Adrenal gland (tissue), 19 donors: ENCODE measurements around the gene KLHL13. TPM values are rescaled to one million over a fixed set of nuclear protein-coding genes. Genes with fewer than 3 reads are reported as not detected.
A peak's percentile ranks its signal among the peaks of the same experiment; 100 is the strongest.

Source experiments
- DNase-seq, 7 donors: peaks; one replicate each; pipeline ENCODE4 v3.0.0-alpha.2; 2019 to 2020
- H3K27ac ChIP-seq, 5 donors: fragments of 200-600 bp; sonication (generic) in 4 of 5; 1 replicate in 3 of 5; 2 replicates in 2 of 5; pipeline versions ENCODE4 v1.5.1 to v1.8.0; 2016 to 2020; ENCODE audit warnings: mild to moderate bottlenecking in 1 of 5
- H3K27me3 ChIP-seq: fragments of 200-600 bp; 2 replicates; pipeline ENCODE4 v1.8.0; 2021
- H3K36me3 ChIP-seq, 2 donors: fragments of 200-600 bp; replicated peaks in 1 of 2; 1 replicate in 1 of 2; 2 replicates in 1 of 2; pipeline versions ENCODE4 v1.5.1 to v1.8.0; 2018 to 2022
- H3K4me1 ChIP-seq, 2 donors: fragments of 200-600 bp; replicated peaks in 1 of 2; 1 replicate in 1 of 2; 2 replicates in 1 of 2; pipeline versions ENCODE4 v1.5.1 to v1.8.0; 2018 to 2021
- H3K4me3 ChIP-seq, 4 donors: fragments of 200-600 bp; sonication (generic) in 3 of 4; one replicate each; pipeline ENCODE4 v1.5.1; 2016 to 2018
- H3K9me3 ChIP-seq, 3 donors: fragments of 200-600 bp; sonication (generic) in 1 of 3; replicated peaks in 1 of 3; 1 replicate in 2 of 3; 2 replicates in 1 of 3; pipeline versions ENCODE4 v1.5.1 to v1.8.0; 2016 to 2021
- CTCF ChIP-seq, 6 experiments: fragments of 450-650 bp in 4 of 6; fragments of 200-600 bp in 2 of 6; sonication (generic) in 1 of 6; IDR thresholded peaks; 1 replicate in 5 of 6; 2 replicates in 1 of 6; pipeline versions ENCODE4 v1.5.1 to v1.8.0; 2016 to 2021; ENCODE audit warnings: antibody characterized with exemption in 6 of 6, mild to moderate bottlenecking in 2 of 6, moderate library complexity in 1 of 6
- POLR2A ChIP-seq, 2 donors: fragments of 450-650 bp; IDR thresholded peaks; one replicate each; pipeline ENCODE4 v1.6.1; 2017; ENCODE audit warnings: antibody characterized with exemption in 2 of 2, mild to moderate bottlenecking in 2 of 2, moderate library complexity in 1 of 2
- WGBS, 4 donors: extraction: QIAGEN DNeasy Blood & Tissue Kit in 2 of 4; methylation state at CpG; one replicate each; pipeline versions ENCODE4 v1.1.5 to v1.1.7; 2013 to 2017; 5-methylcytosine and 5-hydroxymethylcytosine counted together
- intact Hi-C, 2 donors: fragments of 100-400 bp; cut with DNase I; formaldehyde crosslinking; loops; one replicate each; pipeline versions ENCODE4 v1.14.1 to v1.15.0; 2022 to 2023
- long read RNA-seq, 10 donors: library from polyadenylated mRNA in 3 of 10; unstranded in 2 of 10; stranded (forward) in 1 of 10; transcript quantifications; one replicate each; pipeline ENCODE4 v2.0.0 and lab custom pipeline, GENCODE V29; 2021 to 2026
- polyA plus RNA-seq, 3 donors: library from polyadenylated mRNA; stranded (reverse); fragments of 200-250 nt in 2 of 3; fragments of 350-450 nt in 1 of 3; fragmentation: Illumina TruSeq in 1 of 3; extraction: RNeasy Lipid Tissue Mini Kit (QIAGEN cat#74804) in 1 of 3; gene quantifications; one replicate each; pipeline ENCODE4 v1.2.3, GENCODE V29; 2013 to 2014
- total RNA-seq, 9 donors: library from RNA; depleted of rRNA in 4 of 9; stranded (reverse); fragments of >200 nt in 4 of 9; fragments of 120-200 nt in 1 of 9; fragmentation: NEBNext Ultra II Directional in 1 of 9; extraction: Animal tissue kit (Norgen Biotek cat#: 25700) in 1 of 9; gene quantifications; one replicate each; pipeline versions ENCODE4 v1.1.0 to v1.2.4, GENCODE V29; 2013 to 2023
- donor health status: healthy with polysubstance abuse.
- donor health status: Bipolar disorder and iron deficiency.
- donor health status: DM: yes; HTN: yes; CAD: no.
- donor health status: DM: no; HTN: no; CAD: no.
- donor health status: DM: no; HTN: no; CAD: no.
- donor health status: DM: yes; HTN: yes; CAD: no.

The KLHL13 gene
- 10 to 100 TPM in 5 of 9 donors, 1 to 10 TPM in 4; 4.3 to 55.9 (median 11.1) TPM for total RNA-seq
- polyA plus RNA-seq: 1 to 10 TPM; 2.9 to 8.1 (median 3.9) TPM
- long read RNA-seq, donor 1, full-length matches to known transcripts: 8 of 8 reads
- long read RNA-seq, donor 1, partial matches to known transcripts: 0 of 8 reads
- long read RNA-seq, donor 1, other reads (novel, unspliced or antisense): 0 of 8 reads
- long read RNA-seq, donor 2, transcript KLHL13-204 (7 exons, 3,256 nt): major isoform, 7 of 12 reads
- long read RNA-seq, donor 2, partial matches to known transcripts: 5 of 12 reads
- long read RNA-seq, donor 2, other reads (novel, unspliced or antisense): 0 of 12 reads
- long read RNA-seq, donor 3, partial matches to known transcripts: 0 of 5 reads
- long read RNA-seq, donor 3, other reads (novel, unspliced or antisense): 0 of 5 reads
- long read RNA-seq, donor 4, partial matches to known transcripts: 1 of 3 reads
- long read RNA-seq, donor 4, other reads (novel, unspliced or antisense): 1 of 3 reads
- long read RNA-seq, donor 5, transcript KLHL13-204 (7 exons, 3,256 nt): major isoform, 14 of 17 reads
- long read RNA-seq, donor 5, partial matches to known transcripts: 1 of 17 reads
- long read RNA-seq, donor 5, other reads (novel, unspliced or antisense): 1 of 17 reads
- long read RNA-seq, donor 6, partial matches to known transcripts: 0 of 3 reads
- long read RNA-seq, donor 6, other reads (novel, unspliced or antisense): 0 of 3 reads
- long read RNA-seq, donor 7, full-length matches to known transcripts: 3 of 3 reads
- long read RNA-seq, donor 7, partial matches to known transcripts: 0 of 3 reads
- long read RNA-seq, donor 7, other reads (novel, unspliced or antisense): 0 of 3 reads
- long read RNA-seq, donor 8, partial matches to known transcripts: 5 of 7 reads
- long read RNA-seq, donor 8, other reads (novel, unspliced or antisense): 0 of 7 reads
- long read RNA-seq, donor 9, partial matches to known transcripts: 0 of 5 reads
- long read RNA-seq, donor 9, other reads (novel, unspliced or antisense): 0 of 5 reads
- long read RNA-seq, donor 10, partial matches to known transcripts: 0 of 3 reads
- long read RNA-seq, donor 10, other reads (novel, unspliced or antisense): 0 of 3 reads

DNA sequence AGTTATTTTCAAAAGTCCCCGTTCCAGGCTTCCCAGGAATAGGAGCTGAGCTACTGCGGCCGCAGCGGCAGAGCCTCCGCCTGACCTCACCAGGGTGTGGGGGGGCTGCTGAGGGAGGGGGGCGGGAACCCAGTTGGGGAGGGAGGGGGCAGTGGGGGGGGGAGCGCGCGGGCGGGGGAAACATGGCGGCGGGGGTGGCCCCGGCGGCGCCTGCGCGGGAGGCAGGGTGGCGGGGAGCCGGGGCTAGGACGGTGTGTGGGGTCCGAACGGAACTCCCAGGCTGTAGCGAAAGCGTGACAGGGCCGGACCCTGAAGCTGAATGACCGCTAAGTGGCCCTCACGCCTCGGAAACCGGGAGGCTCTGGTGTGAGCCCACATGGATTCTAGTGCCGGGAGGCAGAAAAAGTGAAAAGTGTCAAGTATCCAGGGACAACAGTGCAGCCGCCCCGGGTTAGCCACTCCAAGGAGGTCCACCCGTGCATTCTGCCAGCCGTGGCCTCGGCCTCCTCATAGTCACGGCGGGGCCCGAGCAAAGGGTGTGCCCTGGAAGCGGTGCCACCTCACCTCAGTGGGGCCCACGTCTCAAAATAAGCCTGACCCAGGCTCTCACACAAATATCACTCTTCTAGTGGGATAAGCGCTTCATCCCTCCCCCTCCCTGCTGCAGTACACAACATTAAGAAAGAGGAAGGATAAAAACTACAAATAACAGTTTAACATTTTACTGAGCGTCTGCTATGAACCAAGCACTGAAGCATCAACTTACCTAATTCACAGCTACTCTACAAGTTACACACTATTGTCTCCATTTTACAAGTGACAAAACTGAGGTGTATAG lies at the start of gene KLHL13:
Gene KLHL13, minus strand, starts transcription at position 98 of the 838 bp plus-strand sequence. CDS start 88,337 bp downstream, outside the sequence.
- Histone ChIP-seq H3K4me1 (no peaks in the 10 kb centered on the region), H3K27ac (peak within 1 kb of the TSS in 3 of 5 donors; percentile 42 to 79 (median 66)), H3K9me3 (no peaks in the 10 kb centered on the region), H3K27me3 (no peaks in the 10 kb centered on the region), H3K4me3 (peak within 1 kb of the TSS in 2 of 4 donors; percentile 41 to 73), H3K36me3 (no peaks in the 10 kb centered on the region)
- intact Hi-C loops: no loop called here
- 0 to 45% (median 25%) methylated on average over 1 to 39 of the region's 42 CpGs for WGBS, 4 donors
- no peak for TF ChIP-seq CTCF (IDR thresholded peaks at IDR 0.05)
- TF ChIP-seq POLR2A (IDR thresholded peaks at IDR 0.05): no peak
- peak; percentile 27 to 56 (median 41) for DNase-seq

GRCh38 chrX:118164138-118164537 lies 47.5 kb upstream of the KLHL13 start:
- no peak for DNase-seq
- TF ChIP-seq CTCF (IDR thresholded peaks at IDR 0.05) (no peak), POLR2A (IDR thresholded peaks at IDR 0.05) (no peak)
- Histone ChIP-seq H3K36me3 (no peaks in the 10 kb centered on the region), H3K27ac (no peak overlapping the region), H3K4me3 (no peak overlapping the region), H3K27me3 (no peaks in the 10 kb centered on the region), H3K4me1 (no peaks in the 10 kb centered on the region), H3K9me3 (no peaks in the 10 kb centered on the region)
- intact Hi-C loops: no loop called here
- WGBS, 4 donors: 78 to 88% (median 81%) methylated on average over 1 of the region's 1 CpG

DNA sequence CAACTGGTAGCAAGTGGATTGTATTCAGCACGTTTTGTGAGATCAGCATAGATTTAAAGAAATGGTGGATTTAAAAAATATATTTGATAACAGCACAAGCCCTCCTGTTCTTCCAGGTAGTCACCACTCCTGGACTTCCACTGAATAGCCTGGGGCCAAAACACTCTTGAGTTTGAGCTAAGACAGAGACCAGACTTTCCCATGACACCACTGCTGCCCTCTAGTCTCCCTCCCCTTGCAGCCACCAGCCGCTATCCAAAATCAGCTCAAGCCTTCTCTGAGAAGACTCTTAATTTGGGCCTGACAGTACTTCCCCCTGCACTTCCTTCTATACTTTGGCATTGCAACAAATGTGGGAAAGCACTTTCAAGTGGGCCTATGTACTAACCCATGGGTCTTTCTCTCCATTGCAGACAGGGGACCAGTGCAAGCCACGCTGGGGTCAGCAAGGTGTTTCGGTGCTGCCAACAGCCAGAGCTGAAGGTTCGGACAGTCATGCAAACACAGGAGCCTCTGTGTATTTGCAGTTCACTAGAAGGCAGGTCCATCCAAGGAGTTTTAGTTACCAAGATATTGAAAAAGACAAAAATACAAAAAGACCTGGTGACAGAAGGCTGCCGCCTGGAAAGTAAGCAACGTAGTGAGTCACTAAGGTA lies 40.5 kb upstream of the KLHL13 start:
- Histone ChIP-seq H3K9me3 (no peaks in the 10 kb centered on the region), H3K4me3 (no peak overlapping the region), H3K36me3 (no peaks in the 10 kb centered on the region), H3K27me3 (peaks cover 3% of the 10 kb centered on the region), H3K27ac (no peak overlapping the region), H3K4me1 (no peaks in the 10 kb centered on the region)
- intact Hi-C loops: no loop called here
- 81 to 94% (median 86%) methylated on average over 7 of the region's 7 CpGs for WGBS, 4 donors
- DNase-seq: no peak
- TF ChIP-seq CTCF (IDR thresholded peaks at IDR 0.05) (no peak), POLR2A (IDR thresholded peaks at IDR 0.05) (no peak)
